Stimulated activated CD4-positive, alpha-beta T cell treated with anti-CD3 and anti-CD28 coated beads, TNF-alpha, amount 100 ng/mL, for 24 hours (primary cell): ENCODE data around the gene ALDH2.
"Not testable (repeated sequence)": the region's sequence is repeated elsewhere in the genome, so short reads cannot be mapped to it uniquely, and the experiment has no call there.

Source experiments
- DNase-seq, 3 experiments: peaks; one replicate each; pipeline ENCODE4 v3.0.0-alpha.2; 2020; ENCODE audit warnings: low read depth in 3 of 3

ALDH2 gene

GRCh38 chr12:111788178-111788654 is 21.5 kb downstream of the ALDH2 start:
- DNase-seq = no peak

- DNase-seq = no peak
These were observed 23.0 kb downstream of the ALDH2 start for GRCh38 chr12:111789779-111790178.

- DNase-seq = no peak
These were observed 24.8 kb downstream of the ALDH2 start for GRCh38 chr12:111791507-111791906.

GRCh38 chr12:111792155-111792855 is 25.6 kb downstream of the ALDH2 start:
- no peak for DNase-seq

- DNase-seq = no peak
These were observed 26.1 kb downstream of the ALDH2 start for GRCh38 chr12:111792856-111793235.

- no peak for DNase-seq
These were observed 31.4 kb downstream of the ALDH2 start for GRCh38 chr12:111798182-111798581.

- no peak for DNase-seq
These were observed 33.0 kb downstream of the ALDH2 start for GRCh38 chr12:111799758-111800157.

- no peak for DNase-seq
These were observed 36.4 kb downstream of the ALDH2 start for GRCh38 chr12:111803038-111803626.

- no peak for DNase-seq
These were observed 37.1 kb downstream of the ALDH2 start for GRCh38 chr12:111803851-111804250.

GRCh38 chr12:111806304-111806703 is 39.6 kb downstream of the ALDH2 start:
- DNase-seq = no peak

- DNase-seq = no peak
These were observed 40.5 kb downstream of the ALDH2 start for GRCh38 chr12:111807232-111807631.

- peak; percentile 27 to 57 (median 45) for DNase-seq
These were observed 46.4 kb downstream of the ALDH2 start for GRCh38 chr12:111812881-111813741.

- no peak for DNase-seq
These were observed 49.4 kb downstream of the ALDH2 start for GRCh38 chr12:111816065-111816615.

GRCh38 chr12:111816898-111817297 is 50.2 kb downstream of the ALDH2 start:
- not testable (repeated sequence) for DNase-seq

GRCh38 chr12:111818340-111818739 is 51.6 kb downstream of the ALDH2 start:
- no peak for DNase-seq

GRCh38 chr12:111819191-111820158 is 52.7 kb downstream of the ALDH2 start:
- DNase-seq = no peak

- not testable (repeated sequence) for DNase-seq
These were observed 54.1 kb downstream of the ALDH2 start for GRCh38 chr12:111820828-111821227.

- no peak for DNase-seq
These were observed 56.2 kb downstream of the ALDH2 start for GRCh38 chr12:111822886-111823285.

- no peak for DNase-seq
These were observed 57.2 kb downstream of the ALDH2 start for GRCh38 chr12:111823891-111824290.

- DNase-seq = not testable (repeated sequence)
These were observed 57.6 kb downstream of the ALDH2 start for GRCh38 chr12:111824312-111824711.

GRCh38 chr12:111825509-111825908 is 58.8 kb downstream of the ALDH2 start:
- no peak for DNase-seq
